Motor neuron (in vitro differentiated cells): Measurements from ENCODE around the gene SBDS. TPM values are rescaled to one million over a fixed set of nuclear protein-coding genes. Genes with fewer than 3 reads are reported as not detected.
"Not testable (repeated sequence)": the region's sequence is repeated elsewhere in the genome, so short reads cannot be mapped to it uniquely, and the experiment has no call there.

ENCODE experiments used
- ATAC-seq, 8 experiments: fragments of 200-7000 bp; cut with Tn5 transposase; replicated peaks in 6 of 8; 2 replicates each; pipeline ENCODE4 v1.8.0; 2021; ENCODE audit warnings: mild to moderate bottlenecking in 8 of 8, moderate library complexity in 8 of 8
- H3K27ac ChIP-seq, 2 donors: fragments of 250-450 bp; sonication (Bioruptor Pico); 2 replicates each; pipeline ENCODE4 v1.9.0; 2021; ENCODE audit warnings: antibody characterized with exemption in 2 of 2, mild to moderate bottlenecking in 2 of 2, moderate library complexity in 1 of 2
- H3K4me1 ChIP-seq, 2 donors: fragments of 250-450 bp; sonication (Bioruptor Pico); replicated peaks in 1 of 2; 2 replicates each; pipeline ENCODE4 v1.6.1; 2021; ENCODE audit warnings: antibody characterized with exemption in 2 of 2, mild to moderate bottlenecking in 2 of 2, moderate library complexity in 1 of 2
- H3K4me3 ChIP-seq, 5 donors: fragments of 250-450 bp; sonication (Bioruptor Pico); 2 replicates each; pipeline ENCODE4 v1.9.0; 2021; ENCODE audit warnings: antibody characterized with exemption in 5 of 5, mild to moderate bottlenecking in 5 of 5, moderate library complexity in 4 of 5
- WGBS, 10 experiments: fragments of 450-650 bp; shearing (Covaris generic); methylation state at CpG; one replicate each; pipeline ENCODE4 v1.0.0; 2022; 5-methylcytosine and 5-hydroxymethylcytosine counted together
- in situ Hi-C, 9 experiments: fragments of 400-800 bp; cut with MboI; loops; one replicate each; pipeline ENCODE4 v1.15.0; 2021; ENCODE audit warnings: low sequenced_read_pairs in 9 of 9, low pct_unique_long_range_greater_than_20kb in 2 of 9; ENCODE audit not compliant: unreplicated experiment in 9 of 9
- total RNA-seq, 8 experiments: library from RNA; unstranded; fragments of 300-600 nt; gene quantifications; 2 replicates each; pipeline versions ENCODE4 v1.2.3 to v1.2.4, GENCODE V29; 2022

The SBDS gene
- total RNA-seq, 8 experiments from 2014 or later: 49.4 to 172 (median 64.8) TPM

DNA sequence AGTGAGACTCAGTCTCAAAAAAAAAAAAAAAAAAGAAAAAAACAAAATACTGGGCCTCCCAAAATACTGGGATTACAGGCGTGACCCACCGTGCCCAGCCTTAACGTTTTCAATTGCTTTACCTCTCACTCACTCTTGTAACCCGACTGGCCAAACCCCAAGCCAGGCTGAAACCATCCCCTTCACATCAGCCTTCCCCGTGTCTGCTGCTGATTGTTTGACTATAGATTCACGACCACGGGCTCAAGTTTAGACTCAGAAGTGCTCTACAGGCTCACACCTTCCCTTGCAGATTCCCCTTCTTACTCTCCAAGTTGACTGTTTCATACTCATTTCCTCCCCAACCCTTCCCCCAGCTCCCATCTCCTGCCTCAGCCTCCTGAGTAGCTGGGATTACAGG, 23.6 kb upstream of the SBDS start:
- Histone ChIP-seq H3K4me3 (no peak overlapping the region), H3K4me1 (no peaks in the 10 kb centered on the region), H3K27ac (no peak overlapping the region)
- in situ Hi-C loops: no loop called here
- ATAC-seq: no peak
- whole genome bisulfite sequencing, 10 experiments: 72 to 100% (median 93%) methylated on average over 1 to 6 of the region's 7 CpGs; no CpG with 5 or more reads in 2 of the 10 experiments

DNA sequence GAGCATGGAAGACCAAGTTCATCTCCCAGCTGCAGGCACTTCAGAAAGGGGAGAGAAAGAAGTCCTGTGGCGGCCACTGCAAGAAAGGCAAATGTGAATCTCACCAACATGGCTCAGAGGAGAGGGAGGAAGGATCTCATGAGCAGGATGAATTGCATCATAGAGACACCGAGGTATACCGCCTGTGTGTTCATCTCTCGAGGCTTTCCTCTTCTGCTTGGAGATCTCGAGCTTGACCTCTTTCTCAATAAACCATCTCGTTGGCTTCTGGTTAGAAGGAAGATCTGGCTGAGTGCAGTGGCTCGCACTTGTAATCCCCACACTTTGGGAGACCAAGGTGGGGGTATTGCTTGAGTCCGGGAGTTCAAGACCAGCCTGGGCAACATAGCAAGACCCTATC, 22.6 kb upstream of the SBDS start:
- H3K4me3 ChIP-seq, in situ Hi-C loops, H3K27ac ChIP-seq, H3K4me1 ChIP-seq, ATAC-seq: not testable (repeated sequence)
- WGBS, 10 experiments: 91 to 100% (median 98%) methylated on average over 1 to 6 of the region's 8 CpGs; no CpG with 5 or more reads in 6 of the 10 experiments

DNA sequence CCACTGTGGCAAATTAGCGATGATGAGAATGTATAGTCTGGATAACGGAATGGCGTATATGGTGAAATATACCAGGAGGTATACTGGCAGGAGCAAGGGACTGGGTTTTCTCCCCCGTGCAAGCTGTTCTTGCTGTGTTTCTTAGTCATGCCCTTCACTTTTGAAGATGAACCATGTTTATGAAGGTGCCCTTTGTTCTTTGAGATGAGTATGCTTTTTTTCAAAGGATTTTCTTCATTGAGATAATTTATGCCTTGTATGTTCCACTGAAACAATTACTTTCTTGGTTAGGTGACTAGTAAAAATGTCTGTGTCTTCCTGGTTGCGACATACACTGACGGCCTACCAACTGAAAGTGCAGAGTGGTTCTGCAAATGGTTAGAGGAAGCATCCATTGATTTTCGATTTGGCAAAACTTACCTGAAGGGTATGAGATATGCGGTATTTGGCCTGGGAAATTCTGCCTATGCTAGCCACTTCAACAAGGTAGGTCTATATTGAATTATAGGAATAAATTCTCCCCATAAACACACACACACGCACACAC, 18.8 kb upstream of the SBDS start:
- ATAC-seq, in situ Hi-C loops, H3K4me1 ChIP-seq, H3K27ac ChIP-seq, H3K4me3 ChIP-seq: not testable (repeated sequence)
- WGBS, 10 experiments: 80 to 100% (median 95%) methylated on average over 1 to 6 of the region's 9 CpGs; no CpG with 5 or more reads in 3 of the 10 experiments

DNA sequence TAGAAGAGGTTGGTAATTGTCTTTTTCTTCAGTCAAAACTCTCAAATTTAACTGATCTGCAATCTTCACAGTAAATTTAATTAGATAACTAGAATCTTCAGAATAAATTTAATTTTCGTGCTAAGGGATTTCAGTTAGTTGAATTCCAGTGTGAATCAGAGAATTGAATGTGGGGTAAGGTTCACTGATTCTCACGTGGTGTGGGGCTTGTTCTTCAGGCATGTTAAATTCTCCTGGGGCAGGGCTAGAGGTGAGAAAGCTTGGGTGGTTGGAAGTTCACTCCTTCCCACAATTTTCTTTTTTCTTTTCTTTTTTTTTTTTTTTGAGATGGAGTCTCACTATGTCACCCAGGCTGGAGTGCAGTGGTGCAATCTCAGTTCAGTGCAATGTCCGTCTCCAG, 14.3 kb upstream of the SBDS start:
- H3K4me1 ChIP-seq, H3K27ac ChIP-seq, H3K4me3 ChIP-seq, in situ Hi-C loops, ATAC-seq: not testable (repeated sequence)
- WGBS, 10 experiments: 83 to 100% (median 100%) methylated on average over 1 to 2 of the region's 3 CpGs; no CpG with 5 or more reads in 4 of the 10 experiments

DNA sequence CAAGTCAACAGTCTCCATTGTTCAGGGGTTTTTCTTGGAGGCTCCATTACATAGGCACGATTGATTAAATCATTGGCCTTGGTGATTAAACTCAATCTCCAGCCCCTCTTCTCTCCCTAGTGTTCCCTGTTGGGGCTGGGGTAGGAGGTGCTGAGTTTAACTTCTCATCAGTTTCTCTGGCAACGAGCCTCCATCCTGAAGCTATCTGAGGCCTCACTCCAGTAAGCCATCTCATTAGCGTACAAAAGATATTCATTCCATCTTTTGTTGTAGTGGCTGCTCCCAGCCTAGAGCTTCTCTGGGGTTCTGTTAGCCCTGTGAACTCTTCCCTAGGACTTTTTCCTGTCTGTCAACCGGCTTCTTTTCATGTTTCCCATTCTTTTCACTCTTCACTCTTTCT, 12.9 kb upstream of the SBDS start:
- in situ Hi-C loops: no loop called here
- WGBS, 10 experiments: 0 to 100% (median 76%) methylated on average over 1 to 4 of the region's 4 CpGs
- H3K27ac ChIP-seq: no peak overlapping the region
- no peaks in the 10 kb centered on the region for H3K4me1 ChIP-seq
- no peak overlapping the region for H3K4me3 ChIP-seq
- peak in 5 of 8 experiments; percentile 27 to 87 (median 54) for ATAC-seq

- Histone ChIP-seq H3K4me1 (no peaks in the 10 kb centered on the region), H3K4me3 (no peak overlapping the region), H3K27ac (no peak overlapping the region)
- in situ Hi-C loops: no loop called here
- peak in 3 of 8 experiments; percentile 81 to 98 (median 93) for ATAC-seq
- 33 to 100% (median 89%) methylated on average over 1 to 2 of the region's 2 CpGs; no CpG with 5 or more reads in 3 of the 10 experiments for WGBS, 10 experiments
Measured at GRCh38 chr7:67006965-67007364, 11.6 kb upstream of the SBDS start.

DNA sequence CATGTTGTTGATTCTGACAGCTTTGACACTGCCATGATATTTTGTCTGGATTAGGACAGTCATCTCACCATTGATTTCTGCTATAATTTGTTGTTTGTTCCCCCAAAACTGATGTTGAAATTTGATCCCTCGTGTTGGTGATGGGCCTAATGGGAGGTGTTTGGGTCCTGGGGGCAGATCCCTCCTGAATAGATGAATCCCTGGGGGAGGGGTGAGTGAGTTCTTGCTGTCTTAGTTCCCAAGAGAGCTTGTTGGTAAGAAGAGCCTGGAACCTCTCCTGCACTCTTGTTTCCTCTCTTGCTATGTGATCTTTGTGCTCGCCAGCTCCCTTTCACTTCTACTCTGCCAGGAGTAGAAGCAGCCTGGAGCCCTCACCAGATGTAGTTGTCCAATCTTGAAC, 8.8 kb upstream of the SBDS start:
- in situ Hi-C loops, ATAC-seq, H3K27ac ChIP-seq, H3K4me1 ChIP-seq, H3K4me3 ChIP-seq: not testable (repeated sequence)
- WGBS, 10 experiments: 80 to 100% methylated on average over 1 of the region's 2 CpGs; no CpG with 5 or more reads in 8 of the 10 experiments

GRCh38 chr7:67000601-67001258, 5.3 kb upstream of the SBDS start:
- WGBS, 10 experiments: 86 to 100% (median 100%) methylated on average over 1 to 2 of the region's 5 CpGs; no CpG with 5 or more reads in 2 of the 10 experiments
- in situ Hi-C loops: not testable (repeated sequence)

DNA sequence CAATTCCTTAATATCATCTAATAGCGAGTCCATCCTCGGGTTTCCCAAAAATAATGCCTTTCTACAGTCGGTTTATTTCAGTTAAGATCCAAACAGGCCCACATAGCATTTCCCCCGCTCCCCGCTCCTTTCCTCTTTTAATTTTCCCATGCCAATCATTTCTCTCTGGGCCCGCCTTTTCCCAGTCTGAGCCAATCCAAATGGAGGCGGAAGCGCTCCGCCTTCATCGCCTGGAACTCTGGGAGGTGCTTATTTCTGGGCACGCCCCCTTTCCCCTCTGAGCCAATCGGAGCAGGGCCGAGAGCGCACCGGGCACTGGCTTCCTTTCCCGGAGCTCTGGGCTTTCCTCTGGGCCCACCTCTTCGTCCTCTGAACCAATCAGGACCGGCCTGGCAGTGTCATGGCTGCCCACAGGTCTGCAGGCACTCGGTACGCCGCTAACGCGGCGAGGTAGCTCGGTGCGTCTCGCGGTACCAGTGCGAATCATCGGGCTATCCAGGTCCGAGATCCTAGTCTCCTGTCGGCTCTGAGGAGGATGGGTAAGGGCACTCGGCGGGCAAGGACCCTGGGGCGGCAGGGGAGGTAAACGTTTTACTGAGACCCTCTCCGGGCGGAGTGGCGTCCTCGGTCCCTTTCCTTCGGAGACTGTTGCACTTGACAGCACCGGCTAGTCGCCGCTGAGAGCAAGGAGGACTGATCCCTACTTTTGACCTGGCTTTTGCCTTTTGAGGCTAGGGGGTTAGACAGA, 1.2 kb upstream of the SBDS start, which contains the start of gene TYW1:
Gene TYW1, plus strand, starts transcription at position 390 of the 748 bp plus-strand sequence. Its CDS starts 146 bp downstream, at position 536.
- Histone ChIP-seq H3K4me3 (peak within 1 kb of the TSS; percentile 67 to 89 (median 74)), H3K27ac (peak within 1 kb of the TSS; percentile 79 to 80)
- 0 to 6% (median 0%) methylated on average over 2 to 12 of the region's 44 CpGs; no CpG with 5 or more reads in 4 of the 10 experiments for WGBS, 10 experiments
- ATAC-seq: peak; percentile 83 to 93 (median 92)
- in situ Hi-C loops, H3K4me1 ChIP-seq: not testable (repeated sequence)

More at GRCh38 chr7:67000601-67001258, 5.3 kb upstream of the SBDS start:
- H3K27ac ChIP-seq, H3K4me3 ChIP-seq, H3K4me1 ChIP-seq: not testable (repeated sequence)
- peak in 1 of 8 experiments; percentile 1 for ATAC-seq

- in situ Hi-C loops, H3K4me1 ChIP-seq: not testable (repeated sequence)
- ATAC-seq: peak; percentile 16 to 39 (median 26)
- H3K4me3 ChIP-seq: peak overlapping the region; percentile 67 to 79 (median 74)
- peak overlapping the region; percentile 89 to 92 for H3K27ac ChIP-seq
- 0 to 27% (median 5%) methylated on average over 1 to 7 of the region's 9 CpGs; no CpG with 5 or more reads in 3 of the 10 experiments for WGBS, 10 experiments
Measured at GRCh38 chr7:66994691-66995049, 716 bp downstream of the SBDS start.

- in situ Hi-C loops, H3K27ac ChIP-seq, ATAC-seq, H3K4me1 ChIP-seq: not testable (repeated sequence)
- peak overlapping the region; percentile 13 to 79 (median 68) for H3K4me3 ChIP-seq
- WGBS, 10 experiments: 33 to 94% (median 63%) methylated on average over 1 to 2 of the region's 5 CpGs; no CpG with 5 or more reads in 6 of the 10 experiments
Measured at GRCh38 chr7:66994051-66994450, 1.3 kb downstream of the SBDS start.

DNA sequence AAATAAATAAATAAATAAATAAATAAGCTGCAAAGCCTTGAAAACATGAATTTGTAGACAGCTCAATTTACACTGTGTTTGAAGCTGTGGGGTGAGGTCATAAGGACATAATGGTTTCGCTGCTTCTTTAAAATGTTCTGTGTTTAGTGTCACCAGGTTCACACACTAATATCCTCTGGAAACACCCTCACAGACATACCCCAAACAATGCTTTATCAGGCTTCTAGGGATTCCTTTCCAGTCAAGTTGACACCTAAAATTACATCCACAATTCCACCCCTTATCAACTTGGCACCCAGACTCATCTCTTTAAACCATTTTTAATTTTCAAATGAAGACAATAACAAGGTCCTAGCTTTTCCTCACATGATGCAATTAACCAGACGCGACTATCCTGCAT, 5.8 kb downstream of the SBDS start:
- H3K27ac ChIP-seq, ATAC-seq, H3K4me3 ChIP-seq, in situ Hi-C loops, H3K4me1 ChIP-seq: not testable (repeated sequence)
- 100% methylated on average over 1 of the region's 3 CpGs; no CpG with 5 or more reads in 8 of the 10 experiments for WGBS, 10 experiments

- H3K4me1 ChIP-seq, ATAC-seq, H3K4me3 ChIP-seq, in situ Hi-C loops, H3K27ac ChIP-seq: not testable (repeated sequence)
- no CpG with 5 or more reads among the region's 1 CpG for WGBS, 10 experiments
Measured at GRCh38 chr7:66980336-66980735, 15.1 kb downstream of the SBDS start.
